Prostate gland (tissue), 2 donors: Measurements from ENCODE around the gene LDLRAD4. TPM values are rescaled to one million over a fixed set of nuclear protein-coding genes. Genes with fewer than 3 reads are reported as not detected.

Source experiments
- DNase-seq: peaks from one replicate; pipeline ENCODE4 v3.0.0-alpha.2; 2019; ENCODE audit warnings: low spot score
- H3K27ac ChIP-seq, 2 donors: fragments of 200-600 bp; sonication (generic); 2 replicates each; pipeline ENCODE4 v1.5.1; 2017 to 2019
- H3K27me3 ChIP-seq: fragments of 200-600 bp; sonication (generic); replicated peaks from 2 replicates; pipeline ENCODE4 v1.5.1; 2019; ENCODE audit not compliant: insufficient read depth
- H3K36me3 ChIP-seq, 2 donors: fragments of 200-600 bp; sonication (generic); 1 replicate in 1 of 2; 2 replicates in 1 of 2; pipeline versions ENCODE4 v1.5.1 to v1.8.1; 2017 to 2019
- H3K4me1 ChIP-seq: fragments of 200-600 bp; sonication (generic); replicated peaks from 2 replicates; pipeline ENCODE4 v1.5.1; 2019
- H3K4me3 ChIP-seq, 2 donors: fragments of 200-600 bp; sonication (generic); 2 replicates each; pipeline ENCODE4 v1.5.1; 2017 to 2019
- H3K9me3 ChIP-seq: fragments of 200-600 bp; sonication (generic); 2 replicates; pipeline ENCODE4 v1.5.1; 2017
- POLR2A ChIP-seq: fragments of 450-650 bp; IDR thresholded peaks from one replicate; pipeline ENCODE4 v1.6.1; 2016; ENCODE audit warnings: antibody characterized with exemption, mild to moderate bottlenecking
- POLR2AphosphoS5 ChIP-seq: sonication (generic); formaldehyde crosslinking; IDR thresholded peaks from one replicate; pipeline ENCODE4 v1.6.1; 2017; ENCODE audit warnings: antibody characterized with exemption
- WGBS: methylation state at CpG from one replicate; pipeline ENCODE4 v1.1.5; 2018; 5-methylcytosine and 5-hydroxymethylcytosine counted together
- intact Hi-C: fragments of 100-400 bp; cut with DNase I; formaldehyde crosslinking; loops from one replicate; pipeline ENCODE4 v1.14.2; 2022
- total RNA-seq, 2 donors: library from RNA; depleted of rRNA; stranded (reverse); fragments of >200 nt; gene quantifications; one replicate each; pipeline ENCODE4 v1.1.0, GENCODE V29; 2016
- TF ChIP-seq, protein P1 (sequence below), 4 experiments: fragments of 200-600 bp in 2 of 4; fragments of 450-650 bp in 2 of 4; sonication (generic) in 2 of 4; IDR thresholded peaks; 1 replicate in 3 of 4; 2 replicates in 1 of 4; pipeline ENCODE4 v1.5.1; 2016 to 2019; ENCODE audit warnings: antibody characterized with exemption in 4 of 4, mild to moderate bottlenecking in 2 of 4, moderate library complexity in 2 of 4

Gene LDLRAD4
- total RNA-seq, 2 donors from 2014 or later, result 59.9 to 107 TPM

DNA sequence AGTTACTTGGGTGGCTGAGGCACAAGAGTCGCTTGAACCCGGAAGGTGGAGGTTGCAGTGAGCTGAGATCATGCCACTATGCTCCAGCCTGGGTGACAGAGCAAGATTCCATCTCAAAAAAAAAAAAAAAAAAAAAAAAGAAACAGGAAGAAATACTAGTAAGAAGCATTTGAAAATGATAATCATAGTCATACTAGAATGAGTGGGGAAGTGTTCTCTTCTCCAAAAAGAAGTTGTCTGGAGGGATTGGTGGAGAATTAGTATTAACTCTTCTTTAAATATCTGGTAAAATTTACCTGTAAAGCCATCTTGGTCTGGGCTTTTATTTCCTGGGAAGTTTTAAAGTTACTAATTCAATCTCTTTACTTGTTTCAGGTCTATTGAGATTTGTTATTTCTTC is 376.0 kb downstream of the LDLRAD4 start:
- intact Hi-C loops, result no loop called here
- no peak overlapping the region for H3K27ac ChIP-seq
- no peaks in the 10 kb centered on the region for H3K9me3 ChIP-seq
- TF ChIP-seq POLR2AphosphoS5 (no peak), POLR2A (no peak)
- TF ChIP-seq, protein P1, sequence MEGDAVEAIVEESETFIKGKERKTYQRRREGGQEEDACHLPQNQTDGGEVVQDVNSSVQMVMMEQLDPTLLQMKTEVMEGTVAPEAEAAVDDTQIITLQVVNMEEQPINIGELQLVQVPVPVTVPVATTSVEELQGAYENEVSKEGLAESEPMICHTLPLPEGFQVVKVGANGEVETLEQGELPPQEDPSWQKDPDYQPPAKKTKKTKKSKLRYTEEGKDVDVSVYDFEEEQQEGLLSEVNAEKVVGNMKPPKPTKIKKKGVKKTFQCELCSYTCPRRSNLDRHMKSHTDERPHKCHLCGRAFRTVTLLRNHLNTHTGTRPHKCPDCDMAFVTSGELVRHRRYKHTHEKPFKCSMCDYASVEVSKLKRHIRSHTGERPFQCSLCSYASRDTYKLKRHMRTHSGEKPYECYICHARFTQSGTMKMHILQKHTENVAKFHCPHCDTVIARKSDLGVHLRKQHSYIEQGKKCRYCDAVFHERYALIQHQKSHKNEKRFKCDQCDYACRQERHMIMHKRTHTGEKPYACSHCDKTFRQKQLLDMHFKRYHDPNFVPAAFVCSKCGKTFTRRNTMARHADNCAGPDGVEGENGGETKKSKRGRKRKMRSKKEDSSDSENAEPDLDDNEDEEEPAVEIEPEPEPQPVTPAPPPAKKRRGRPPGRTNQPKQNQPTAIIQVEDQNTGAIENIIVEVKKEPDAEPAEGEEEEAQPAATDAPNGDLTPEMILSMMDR (IDR thresholded peaks at IDR 0.05), result no peak
- no peaks in the 10 kb centered on the region for H3K4me1 ChIP-seq
- 64% methylated on average over 2 of the region's 2 CpGs for WGBS
- H3K36me3 ChIP-seq, result no peaks in the 10 kb centered on the region
- H3K27me3 ChIP-seq, result no peaks in the 10 kb centered on the region
- DNase-seq, result no peak
- H3K4me3 ChIP-seq, result no peak overlapping the region

DNA sequence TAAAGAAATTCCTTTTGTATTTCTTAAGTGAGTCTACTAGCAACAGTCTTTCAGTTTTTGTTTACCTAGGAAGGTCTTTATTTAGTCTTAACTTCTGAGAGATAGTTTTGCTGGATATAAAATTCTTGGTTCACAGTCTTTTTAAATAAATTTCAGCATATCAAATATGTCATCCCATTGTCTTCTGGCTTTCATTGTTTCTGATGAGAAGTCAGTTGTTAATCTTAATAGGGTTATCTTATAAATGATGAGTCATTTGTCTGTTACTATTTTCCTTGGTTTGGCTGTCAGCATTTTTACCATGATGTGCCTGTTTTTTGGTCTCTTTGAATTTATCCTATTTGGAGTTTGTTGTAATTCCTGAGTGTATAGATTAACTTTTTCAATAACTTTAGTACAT is 378.5 kb downstream of the LDLRAD4 start:
- no peak overlapping the region for H3K4me3 ChIP-seq
- H3K36me3 ChIP-seq, result no peaks in the 10 kb centered on the region
- TF ChIP-seq POLR2A, result no peak
- no peak for TF ChIP-seq POLR2AphosphoS5

DNA sequence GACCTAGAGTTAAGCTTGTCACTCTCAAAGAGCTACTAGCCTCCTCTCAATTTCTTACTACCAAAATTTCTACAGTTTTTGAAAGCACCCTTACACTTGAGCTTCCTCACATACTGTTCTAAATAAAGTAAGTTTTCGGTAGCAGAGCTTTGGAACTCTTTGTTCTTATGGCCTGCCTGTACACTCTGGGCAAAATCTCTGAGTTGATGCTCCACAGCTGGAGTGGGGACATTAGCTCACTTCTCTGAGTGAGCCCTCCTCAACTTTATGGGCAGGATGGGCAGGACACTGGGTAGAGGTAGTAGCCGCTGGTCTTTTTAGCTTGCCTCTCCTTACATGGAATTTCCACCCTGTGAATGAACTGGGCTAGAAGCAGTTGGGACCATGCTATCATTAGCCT is 380.0 kb downstream of the LDLRAD4 start:
- Histone ChIP-seq H3K4me3 (no peak overlapping the region), H3K4me1 (no peaks in the 10 kb centered on the region), H3K27me3 (no peaks in the 10 kb centered on the region), H3K36me3 (no peaks in the 10 kb centered on the region), H3K27ac (no peak overlapping the region), H3K9me3 (no peaks in the 10 kb centered on the region)
- intact Hi-C loops, result no loop called here
- DNase-seq, result no peak
- no peak for TF ChIP-seq POLR2A
- TF ChIP-seq, protein P1 (IDR thresholded peaks at IDR 0.05), result no peak
- TF ChIP-seq POLR2AphosphoS5, result no peak
- 88% methylated on average over 2 of the region's 2 CpGs for WGBS

More for the DNA sequence above, 378.5 kb downstream of the LDLRAD4 start:
- Histone ChIP-seq H3K27ac (no peak overlapping the region), H3K9me3 (no peaks in the 10 kb centered on the region), H3K27me3 (no peaks in the 10 kb centered on the region), H3K4me1 (no peaks in the 10 kb centered on the region)
- intact Hi-C loops, result no loop called here
- no peak for DNase-seq

DNA sequence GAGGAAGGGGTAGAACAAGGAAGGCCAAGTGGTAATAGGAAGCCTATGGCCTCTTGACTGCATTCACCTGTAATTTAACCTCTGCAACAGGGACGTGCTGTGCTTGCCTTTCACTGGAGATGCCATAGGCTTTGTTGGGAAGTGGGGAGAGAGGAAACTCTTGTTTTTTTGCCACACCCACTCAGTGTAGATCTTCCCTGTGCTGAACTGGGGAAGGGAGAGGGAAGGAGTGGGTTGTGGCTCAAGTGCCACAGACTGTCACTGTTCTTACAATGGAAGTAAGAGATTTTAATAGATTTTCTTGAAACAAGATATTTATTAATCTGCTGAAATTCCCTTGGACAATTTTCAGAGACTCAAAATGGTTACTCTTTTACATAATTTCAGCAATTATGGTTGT is 380.5 kb downstream of the LDLRAD4 start:
- TF ChIP-seq POLR2A (no peak), POLR2AphosphoS5 (no peak)
- TF ChIP-seq, protein P1 (IDR thresholded peaks at IDR 0.05), result no peak
- no peaks in the 10 kb centered on the region for H3K27me3 ChIP-seq
- H3K4me3 ChIP-seq, result no peak overlapping the region
- H3K36me3 ChIP-seq, result no peaks in the 10 kb centered on the region
- H3K9me3 ChIP-seq, result no peaks in the 10 kb centered on the region
- no peak for DNase-seq
- H3K27ac ChIP-seq, result no peak overlapping the region
- H3K4me1 ChIP-seq, result no peaks in the 10 kb centered on the region
- intact Hi-C loops, result no loop called here
- 82% methylated on average over 1 of the region's 1 CpG for WGBS

DNA sequence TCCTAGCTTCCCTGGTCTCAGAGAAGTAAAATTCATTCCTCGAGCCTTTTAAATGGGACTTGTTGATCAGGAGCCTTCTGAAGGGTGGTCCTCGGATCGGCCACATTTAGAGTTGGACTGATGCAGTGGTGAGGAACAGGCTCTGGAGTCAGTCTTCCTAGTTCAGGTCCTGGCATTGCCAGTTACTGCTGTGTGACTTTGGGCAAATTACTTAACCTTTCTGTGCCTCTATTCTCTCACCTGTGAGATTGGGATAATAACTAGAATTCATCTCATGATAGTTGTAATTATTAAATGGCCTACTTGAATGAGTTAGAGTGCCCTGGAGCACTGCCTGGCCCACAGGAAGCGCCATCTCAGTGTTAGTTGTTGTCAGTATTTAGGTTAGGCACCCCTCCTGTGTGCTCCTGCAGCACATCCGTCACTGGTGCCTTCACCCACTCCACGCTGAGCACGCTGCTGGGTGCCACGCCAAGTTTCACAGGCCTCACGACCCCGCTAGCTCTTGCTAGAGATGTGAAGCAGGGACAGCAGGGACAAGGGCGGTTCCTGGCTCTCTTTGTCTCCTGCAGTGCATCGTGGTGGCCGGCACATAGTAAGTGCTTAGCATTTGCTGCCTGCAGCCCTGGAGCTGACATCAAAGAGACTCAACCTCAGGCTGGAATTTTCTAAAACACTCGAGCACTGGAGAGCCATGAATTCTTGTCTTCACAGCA is 384.9 kb downstream of the LDLRAD4 start:
- 92% methylated on average over 14 of the region's 14 CpGs for WGBS
- H3K4me1 ChIP-seq, result no peaks in the 10 kb centered on the region
- no peaks in the 10 kb centered on the region for H3K36me3 ChIP-seq
- no peak for DNase-seq
- no peaks in the 10 kb centered on the region for H3K9me3 ChIP-seq
- no peak overlapping the region for H3K27ac ChIP-seq
- no peaks in the 10 kb centered on the region for H3K27me3 ChIP-seq
- intact Hi-C loops, result loop anchor here (10.0 kb wide), 1 partner anchor 61 kb away; no protein-coding TSS in a partner anchor
- TF ChIP-seq, protein P1 (IDR thresholded peaks at IDR 0.05), result no peak
- no peak for TF ChIP-seq POLR2A
- no peak for TF ChIP-seq POLR2AphosphoS5
- no peak overlapping the region for H3K4me3 ChIP-seq
